OCI-LY7 (cell line): ENCODE measurements around the gene RPS6KA3.

Experiments used
- CTCF ChIP-seq: fragments of 200-600 bp; sonication (generic); conservative IDR thresholded peaks from 2 replicates; pipeline ENCODE4 v1.5.1; 2014; ENCODE audit warnings: mild to moderate bottlenecking, antibody characterized with exemption, low read length, moderate library complexity, mixed read lengths
- EZH2phosphoT487 ChIP-seq: fragments of 200-600 bp; sonication (generic); IDR thresholded peaks from 2 replicates; pipeline ENCODE4 v1.6.1; 2018; ENCODE audit warnings: low read depth, borderline replicate concordance, mild to moderate bottlenecking, mixed run types, antibody characterized with exemption, low read length, moderate library complexity, mixed read lengths

- TF ChIP-seq CTCF (no peak), EZH2phosphoT487 (no peak)
These were observed 47.7 kb downstream of the RPS6KA3 start for GRCh38 chrX:20218836-20219505.
